Aorta (tissue), 5 donors: ENCODE results near the gene EN2. TPM values are rescaled to one million over a fixed set of nuclear protein-coding genes. Genes with fewer than 3 reads are reported as not detected.

ENCODE experiments used
- ATAC-seq: fragments of 200-7000 bp; cut with Tn5 transposase; one replicate; pipeline ENCODE4 v1.9.1; 2022; ENCODE audit warnings: moderate library complexity; ENCODE audit not compliant: low FRiP score
- DNase-seq, 2 donors: peaks; one replicate each; pipeline ENCODE4 v3.0.0-alpha.2; 2020
- H3K27ac ChIP-seq, 2 donors: one replicate each; pipeline ENCODE4 v1.5.1; 2013; ENCODE audit warnings: low read length in 2 of 2, mild to moderate bottlenecking in 2 of 2, moderate library complexity in 2 of 2, control low read depth in 1 of 2, inconsistent platforms in 1 of 2, low read depth in 1 of 2
- H3K27me3 ChIP-seq, 2 donors: one replicate each; pipeline ENCODE4 v1.6.1; 2013; ENCODE audit warnings: control low read depth in 1 of 2, low read length in 1 of 2, mild to moderate bottlenecking in 1 of 2, moderate library complexity in 1 of 2; ENCODE audit not compliant: insufficient read depth in 2 of 2, control insufficient read depth in 1 of 2
- H3K36me3 ChIP-seq, 2 donors: one replicate each; pipeline ENCODE4 v1.6.1; 2013; ENCODE audit warnings: control low read depth in 1 of 2, low read length in 1 of 2, mild to moderate bottlenecking in 1 of 2; ENCODE audit not compliant: insufficient read depth in 2 of 2, control insufficient read depth in 1 of 2
- H3K4me1 ChIP-seq, 2 donors: one replicate each; pipeline ENCODE4 v1.6.1; 2013; ENCODE audit warnings: low read length in 2 of 2, control low read depth in 1 of 2, mild to moderate bottlenecking in 1 of 2, moderate library complexity in 1 of 2; ENCODE audit not compliant: insufficient read depth in 2 of 2, control insufficient read depth in 1 of 2
- H3K4me3 ChIP-seq, 2 donors: one replicate each; pipeline ENCODE4 v1.5.1; 2013; ENCODE audit warnings: low read length in 2 of 2, control low read depth in 1 of 2, mild to moderate bottlenecking in 1 of 2
- H3K9me3 ChIP-seq: one replicate; pipeline ENCODE4 v1.6.1; 2013; ENCODE audit warnings: mild to moderate bottlenecking, low read length; ENCODE audit not compliant: control insufficient read depth
- WGBS, 2 donors: extraction: QIAGEN DNeasy Blood & Tissue Kit; methylation state at CpG; one replicate each; pipeline ENCODE4 v1.1.7; 2013; 5-methylcytosine and 5-hydroxymethylcytosine counted together
- intact Hi-C, 2 donors: fragments of 100-400 bp; cut with DNase I; formaldehyde crosslinking; loops; one replicate each; pipeline versions ENCODE4 v1.14.2 to v1.15.0; 2022
- polyA plus RNA-seq, 2 donors: library from polyadenylated mRNA; stranded (reverse); fragments of 200-250 nt; gene quantifications; one replicate each; pipeline ENCODE4 v1.2.3, GENCODE V29; 2013
- total RNA-seq, 2 donors: library from RNA; stranded (reverse); fragmentation: NEBNext Ultra II Directional; extraction: Animal tissue kit (Norgen Biotek cat#: 25700); gene quantifications; one replicate each; pipeline ENCODE4 v1.2.1, GENCODE V29; 2021
- donor health status: healthy with polysubstance abuse.
- donor health status: Bipolar disorder and iron deficiency.
- donor health status: DM: no; HTN: no; CAD: no.
- donor health status: DM: no; HTN: no; CAD: no.
- donor health status: DM: yes; HTN: yes; CAD: no.

EN2 gene
- total and polyA plus RNA-seq, 4 donors = not detected

DNA sequence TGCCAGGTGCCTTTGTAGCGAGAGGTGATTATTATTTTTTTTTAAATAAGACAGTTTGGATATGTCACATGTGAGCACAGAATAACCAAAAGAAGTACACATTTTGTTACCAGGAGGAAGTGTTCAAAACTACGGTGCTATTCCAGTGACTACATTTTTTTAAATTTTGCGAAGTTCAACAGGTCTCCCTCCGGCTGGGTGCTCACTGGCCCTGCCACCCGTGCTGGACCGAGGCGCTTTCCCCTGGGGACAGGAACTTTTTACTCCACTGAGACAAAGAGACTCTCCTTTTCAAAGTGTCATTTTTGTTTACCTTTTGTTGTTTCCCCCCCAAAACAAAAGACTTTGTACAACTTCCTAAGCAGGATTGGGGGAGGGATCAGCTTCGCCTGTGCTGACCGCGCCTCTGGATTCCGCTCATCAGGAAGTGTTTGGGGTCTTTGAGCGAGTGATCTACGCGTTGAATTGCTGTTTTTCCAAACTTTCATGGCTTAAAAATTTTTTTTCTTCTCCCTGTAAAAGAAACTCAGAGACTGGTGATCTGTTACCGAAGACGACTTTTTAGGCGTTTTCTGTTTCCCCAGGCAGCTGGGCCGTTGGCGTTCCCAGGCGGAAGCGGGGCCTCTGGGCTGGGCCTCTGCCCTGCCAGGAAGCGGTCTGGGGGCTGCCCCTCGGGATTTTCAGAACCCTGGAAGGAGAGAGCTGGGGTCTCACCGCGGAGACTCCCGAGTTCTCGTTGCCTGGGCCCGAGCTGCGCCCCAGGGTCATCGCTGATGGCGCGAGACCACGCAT is 7.2 kb downstream of the EN2 start:
- 13 to 16% methylated on average over 33 of the region's 33 CpGs for WGBS, 2 donors
- peaks cover 0 to 2% of the 10 kb centered on the region in 2 donors for H3K27me3 ChIP-seq

DNA sequence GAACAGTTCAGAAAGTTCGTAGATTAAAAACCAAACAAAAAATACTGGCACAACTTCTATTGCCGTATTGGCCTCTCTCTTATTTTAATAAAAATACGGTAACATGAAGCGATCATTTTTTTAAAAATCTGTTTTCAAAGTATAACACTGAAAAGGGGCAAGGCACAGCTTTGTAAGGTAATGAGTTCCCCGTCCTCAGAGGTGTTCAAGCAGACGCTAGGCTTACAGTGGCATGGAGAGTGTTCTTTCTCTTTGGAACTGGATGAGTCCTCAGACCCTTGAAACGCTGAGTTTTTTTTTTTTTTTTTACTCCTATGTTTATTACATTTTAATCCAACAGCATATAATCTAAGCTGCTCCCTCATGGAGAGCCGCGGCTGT is 7.8 kb downstream of the EN2 start:
- peaks cover 0 to 2% of the 10 kb centered on the region in 2 donors for H3K27me3 ChIP-seq
- no peaks in the 10 kb centered on the region for H3K36me3 ChIP-seq
- no peaks in the 10 kb centered on the region for H3K4me1 ChIP-seq
- 21 to 22% methylated on average over 9 of the region's 9 CpGs for WGBS, 2 donors
- no peak overlapping the region for H3K4me3 ChIP-seq
- no peak for ATAC-seq
- DNase-seq = no peak
- no peak overlapping the region for H3K27ac ChIP-seq
- intact Hi-C loops = no loop called here
- H3K9me3 ChIP-seq = no peaks in the 10 kb centered on the region

More for the DNA sequence above, 7.2 kb downstream of the EN2 start:
- Histone ChIP-seq H3K36me3 (no peaks in the 10 kb centered on the region), H3K27ac (no peak overlapping the region), H3K4me3 (no peak overlapping the region), H3K9me3 (no peaks in the 10 kb centered on the region), H3K4me1 (no peaks in the 10 kb centered on the region)
- ATAC-seq (no peak), DNase-seq (peak in 1 of 2 donors; percentile 57)
- intact Hi-C loops = no loop called here

DNA sequence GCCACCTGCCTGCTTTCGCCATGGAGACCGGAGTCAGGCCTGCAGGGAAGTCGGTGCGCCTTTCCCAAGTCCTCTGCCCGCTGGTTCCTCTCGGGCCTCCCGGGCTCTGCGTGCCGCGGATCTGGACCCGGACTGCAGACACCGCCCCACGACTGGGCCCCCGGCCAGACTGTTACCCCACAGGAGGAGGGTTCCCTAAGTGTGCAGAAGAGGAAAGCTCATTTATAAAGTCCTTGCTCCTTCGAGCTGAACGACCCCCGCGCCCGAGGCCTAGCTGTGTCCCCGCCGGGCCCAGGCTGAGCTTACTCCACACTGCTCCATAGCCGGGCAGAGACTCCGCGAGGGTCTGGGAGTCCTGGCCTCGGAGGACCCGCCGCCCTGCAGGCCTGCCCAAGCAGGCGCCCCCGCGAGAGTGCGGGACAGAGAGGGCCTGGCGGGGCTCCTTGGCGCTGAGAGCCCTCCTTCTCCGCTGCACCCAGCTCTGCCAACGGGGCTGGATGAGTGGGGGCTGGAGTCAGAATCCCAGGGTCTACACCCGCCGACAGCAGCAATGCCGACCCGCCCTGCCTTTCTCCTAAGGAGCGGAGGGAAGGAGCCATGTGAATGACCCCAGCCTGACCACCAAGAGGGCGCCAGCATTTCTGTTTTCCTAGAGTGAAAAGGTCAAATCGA is 8.3 kb downstream of the EN2 start:
- Histone ChIP-seq H3K4me3 (no peak overlapping the region), H3K27ac (no peak overlapping the region), H3K9me3 (no peaks in the 10 kb centered on the region), H3K36me3 (no peaks in the 10 kb centered on the region), H3K4me1 (no peaks in the 10 kb centered on the region), H3K27me3 (peaks cover 0 to 3% of the 10 kb centered on the region in 2 donors)
- intact Hi-C loops = no loop called here
- 8% methylated on average over 42 of the region's 42 CpGs for WGBS, 2 donors
- ATAC-seq = no peak
- peak in 1 of 2 donors; percentile 70 for DNase-seq

DNA sequence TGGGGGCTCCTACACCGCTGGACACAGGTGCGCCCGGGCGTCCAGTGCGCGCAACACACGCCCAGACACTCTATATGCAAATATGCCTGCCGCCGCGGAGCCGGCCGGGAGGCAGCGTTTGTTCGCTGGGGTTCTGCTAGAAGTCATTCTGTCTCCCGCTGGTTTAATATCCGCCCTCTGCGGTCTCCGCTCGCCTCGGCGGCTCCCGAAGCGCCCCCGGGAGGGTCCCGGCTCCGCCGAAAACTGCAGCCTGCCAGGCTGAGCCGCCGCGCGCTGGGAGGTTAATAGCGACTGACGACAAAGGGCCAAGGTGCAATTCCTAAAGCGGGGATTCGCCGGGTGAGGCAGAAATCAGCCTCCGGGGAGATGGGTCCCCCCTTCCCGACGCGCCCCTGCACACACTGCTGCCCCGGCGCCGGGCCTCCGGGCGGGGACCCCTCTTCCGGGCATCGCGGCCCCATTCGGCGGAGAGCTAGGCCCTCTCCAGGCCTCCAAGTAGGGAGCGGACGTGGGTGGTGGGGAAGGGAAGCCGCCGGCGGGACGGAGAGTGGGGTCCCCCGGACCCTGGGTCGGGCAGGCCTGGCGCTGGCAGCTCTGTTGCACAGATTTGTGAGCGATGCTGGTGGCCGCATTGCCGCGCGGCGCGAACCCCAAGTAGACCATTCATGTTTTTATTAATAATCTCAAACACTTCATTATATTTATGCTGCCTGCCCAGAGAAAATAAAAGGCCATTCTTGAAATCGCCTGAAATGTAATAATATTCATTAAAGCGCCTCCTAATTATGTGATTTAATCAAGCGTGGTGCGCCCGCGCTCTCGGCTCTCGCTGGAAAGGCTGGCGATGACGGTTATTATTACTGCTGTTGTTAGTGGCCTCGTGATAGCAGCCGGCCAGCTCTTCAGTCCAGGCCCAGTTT is 9.1 kb downstream of the EN2 start:
- H3K4me1 ChIP-seq = no peaks in the 10 kb centered on the region
- WGBS, 2 donors = 5 to 7% methylated on average over 74 to 78 of the region's 78 CpGs
- intact Hi-C loops = no loop called here
- ATAC-seq (no peak), DNase-seq (peak in 1 of 2 donors; percentile 74)
- H3K9me3 ChIP-seq = no peaks in the 10 kb centered on the region
- no peak overlapping the region for H3K27ac ChIP-seq
- H3K27me3 ChIP-seq = peaks cover 0 to 3% of the 10 kb centered on the region in 2 donors
- H3K36me3 ChIP-seq = no peaks in the 10 kb centered on the region
- no peak overlapping the region for H3K4me3 ChIP-seq

DNA sequence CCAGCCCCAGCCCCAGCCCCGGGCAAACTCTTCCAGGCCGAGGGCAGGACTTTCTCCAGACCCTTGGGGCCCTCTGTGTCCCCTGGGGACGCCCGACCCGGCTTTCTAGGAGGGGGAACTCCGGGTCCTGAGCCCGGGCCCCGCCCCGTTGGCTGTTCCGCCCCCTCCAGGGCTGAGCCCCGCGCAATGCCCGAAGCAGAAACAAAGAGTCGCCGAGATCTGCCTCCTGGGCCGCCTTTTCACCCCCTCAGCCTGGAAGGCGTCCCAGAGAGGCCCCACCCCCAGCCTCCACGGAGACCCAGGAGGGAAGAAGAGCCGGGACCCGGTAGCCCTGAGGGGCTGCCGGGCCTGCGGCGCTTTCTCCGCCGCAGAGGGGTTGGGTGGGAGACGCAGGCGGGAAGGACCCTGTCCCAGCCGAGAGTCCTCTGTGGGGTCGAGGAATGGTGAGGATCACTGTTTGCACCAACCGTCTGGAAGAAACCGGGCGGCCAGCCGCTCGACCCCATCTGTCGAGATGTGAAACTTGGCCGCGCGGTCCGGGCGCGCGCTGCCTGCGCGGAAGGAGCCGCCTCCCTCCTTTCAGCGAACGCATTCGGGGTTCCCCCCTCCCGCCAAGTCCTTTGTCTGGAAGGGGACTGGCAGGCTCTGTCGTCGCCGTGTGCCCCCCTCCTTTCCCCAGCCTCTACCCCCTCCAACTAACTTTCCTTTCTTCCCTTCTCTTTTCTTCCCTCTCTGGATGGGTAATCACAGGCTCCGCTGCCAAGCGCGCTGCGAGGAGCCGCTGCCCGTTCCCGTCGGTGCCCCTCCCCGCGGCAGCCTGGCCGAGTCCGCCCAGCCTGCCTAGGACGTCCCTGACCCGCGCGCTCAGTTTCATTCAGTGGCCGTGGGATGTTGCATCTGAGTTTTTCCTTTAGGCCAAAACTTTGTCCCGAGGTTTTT is 10.2 kb downstream of the EN2 start:
- DNase-seq (peak in 1 of 2 donors; percentile 74), ATAC-seq (peak; percentile 4)
- no peaks in the 10 kb centered on the region for H3K9me3 ChIP-seq
- H3K4me1 ChIP-seq = no peaks in the 10 kb centered on the region
- intact Hi-C loops = no loop called here
- H3K4me3 ChIP-seq = no peak overlapping the region
- H3K36me3 ChIP-seq = no peaks in the 10 kb centered on the region
- H3K27ac ChIP-seq = no peak overlapping the region
- 2% methylated on average over 68 to 70 of the region's 70 CpGs for WGBS, 2 donors
- H3K27me3 ChIP-seq = peaks cover 0 to 3% of the 10 kb centered on the region in 2 donors

DNA sequence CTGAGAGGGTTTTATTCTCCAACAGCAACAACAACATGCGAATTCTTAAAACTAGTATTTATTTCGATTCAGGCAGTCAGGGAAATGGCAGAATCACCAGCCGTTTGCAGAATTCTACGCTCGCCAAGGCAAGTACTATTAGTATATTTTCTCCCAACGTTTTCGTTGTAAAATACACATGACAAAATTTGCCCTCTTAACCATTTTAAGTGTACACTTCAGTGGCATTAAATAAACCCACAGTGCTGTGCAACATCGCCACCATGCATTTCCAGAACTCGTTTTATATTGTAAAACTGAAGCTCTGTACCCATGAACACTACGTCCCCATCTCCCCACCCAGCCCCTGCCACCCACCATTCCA is 10.8 kb downstream of the EN2 start:
- H3K9me3 ChIP-seq = peaks cover 2% of the 10 kb centered on the region
- 10% methylated on average over 10 of the region's 10 CpGs for WGBS, 2 donors
- H3K27ac ChIP-seq = no peak overlapping the region
- ATAC-seq (no peak), DNase-seq (no peak)
- intact Hi-C loops = no loop called here
- no peak overlapping the region for H3K4me3 ChIP-seq
- no peaks in the 10 kb centered on the region for H3K36me3 ChIP-seq
- H3K4me1 ChIP-seq = no peaks in the 10 kb centered on the region
- peaks cover 0 to 3% of the 10 kb centered on the region in 2 donors for H3K27me3 ChIP-seq

DNA sequence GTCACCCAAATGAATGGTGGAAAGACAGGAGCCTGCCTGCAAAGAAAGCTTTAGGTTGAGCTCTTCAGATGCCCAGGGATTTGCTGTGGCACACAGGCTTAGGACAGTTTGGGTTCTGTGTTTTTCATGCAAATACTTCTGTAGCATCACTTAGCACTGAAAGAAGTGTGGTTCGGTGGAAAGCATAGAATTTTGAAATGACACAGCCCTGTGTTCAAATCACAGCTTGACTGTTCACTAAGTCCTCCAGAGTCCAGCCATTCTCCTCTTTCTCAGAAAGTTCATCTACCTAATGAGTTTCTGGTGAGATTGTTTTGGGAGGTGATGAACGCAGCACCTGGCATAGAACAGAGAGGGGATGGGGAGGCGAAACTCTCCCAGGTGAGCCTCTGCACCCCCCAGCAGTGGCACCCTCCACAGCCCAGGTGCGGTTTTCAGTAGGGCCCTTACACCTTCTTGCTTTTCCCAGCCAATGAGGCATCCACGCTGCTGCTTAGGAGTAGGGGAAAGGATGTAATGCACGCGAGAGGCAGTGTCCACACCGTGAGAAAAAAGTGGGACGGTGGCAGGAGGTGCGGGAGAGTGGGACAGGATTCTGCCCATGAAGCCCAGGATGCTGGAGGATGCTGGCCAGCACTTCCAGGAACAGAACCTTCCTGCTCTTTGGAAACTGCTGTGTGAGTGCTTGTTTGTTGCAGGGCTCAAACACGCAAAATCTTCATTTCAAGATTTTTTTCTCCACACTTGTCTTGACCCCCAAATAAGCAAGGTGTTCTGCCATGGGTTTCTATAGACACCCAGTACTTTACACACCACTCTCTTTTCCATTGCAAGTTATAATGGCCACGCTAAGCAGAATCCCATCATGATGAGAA is 11.6 kb downstream of the EN2 start:
- H3K4me3 ChIP-seq = no peak overlapping the region
- H3K4me1 ChIP-seq = no peaks in the 10 kb centered on the region
- H3K36me3 ChIP-seq = no peaks in the 10 kb centered on the region
- WGBS, 2 donors = 7 to 8% methylated on average over 12 of the region's 12 CpGs
- H3K9me3 ChIP-seq = peaks cover 2% of the 10 kb centered on the region
- DNase-seq (no peak), ATAC-seq (no peak)
- intact Hi-C loops = no loop called here
- no peak overlapping the region for H3K27ac ChIP-seq
- H3K27me3 ChIP-seq = peaks cover 0 to 3% of the 10 kb centered on the region in 2 donors
